Neural cell (in vitro differentiated cells): Measurements from ENCODE around the gene UMOD.

Source experiments
- CTCF ChIP-seq: fragments of 450-650 bp; IDR thresholded peaks from 2 replicates; pipeline ENCODE4 v1.5.1; 2014; ENCODE audit warnings: antibody characterized with exemption, mild to moderate bottlenecking, moderate library complexity; ENCODE audit not compliant: poor library complexity, severe bottlenecking
- EP300 ChIP-seq: fragments of 450-650 bp; conservative IDR thresholded peaks from 2 replicates; pipeline ENCODE4 v1.6.1; 2014; ENCODE audit warnings: antibody characterized with exemption, mild to moderate bottlenecking, moderate library complexity; ENCODE audit not compliant: poor library complexity, severe bottlenecking
- POLR2AphosphoS5 ChIP-seq: IDR thresholded peaks from 2 replicates; pipeline ENCODE4 v1.6.1; 2012

GRCh38 chr16:20347666-20348364, 4.7 kb downstream of the UMOD start:
- TF ChIP-seq CTCF: no peak
- TF ChIP-seq EP300: no peak
- TF ChIP-seq POLR2AphosphoS5: no peak
